NCI-H1694 (cell line): ENCODE measurements around the gene HSD17B3.
A peak's percentile ranks its signal among the peaks of the same experiment; 100 is the strongest.
"Not testable (repeated sequence)": the region's sequence is repeated elsewhere in the genome, so short reads cannot be mapped to it uniquely, and the experiment has no call there.

ENCODE experiments used
- DNase-seq: peaks from one replicate; lab custom pipeline; 2025; lab: John Stamatoyannopoulos, UW

Gene HSD17B3

GRCh38 chr9:96236337-96236736 lies 65.6 kb downstream of the HSD17B3 start:
- DNase-seq = not testable (repeated sequence)

DNA sequence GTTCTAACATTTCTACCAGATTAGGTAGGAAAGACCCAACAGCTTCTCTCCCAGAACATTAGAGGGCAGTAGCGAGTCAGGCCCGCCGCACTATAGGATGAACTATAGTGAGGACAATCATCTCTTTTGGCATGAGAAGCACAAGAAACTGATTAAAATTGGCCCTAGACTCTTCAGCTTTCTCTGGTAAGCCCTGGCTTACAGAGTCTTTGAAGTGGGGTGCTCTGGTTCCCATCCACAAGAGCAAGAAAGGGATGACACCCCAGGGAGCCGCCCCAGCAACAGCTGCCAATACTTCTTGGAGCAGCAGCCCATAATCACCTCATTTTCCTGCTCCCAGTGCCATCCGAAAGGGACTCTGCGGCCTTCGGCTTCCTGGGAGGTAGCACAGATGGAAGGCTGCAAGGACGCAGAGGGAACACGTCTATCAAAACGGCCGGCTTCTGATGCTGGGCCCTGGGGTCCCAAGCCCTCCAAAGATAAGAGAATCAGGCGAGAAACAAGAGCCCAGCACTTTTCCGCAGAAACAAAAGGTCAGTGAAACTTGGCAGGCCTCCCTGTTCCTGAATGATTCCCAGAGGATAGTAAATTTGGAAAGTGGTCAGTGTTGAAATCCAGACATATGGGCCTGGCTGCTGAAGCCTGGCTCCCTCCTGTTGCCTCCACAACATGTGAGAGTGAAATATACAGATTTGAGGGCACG lies 69.3 kb downstream of the HSD17B3 start:
- peak; percentile 51 for DNase-seq

- DNase-seq = no peak
Measured at GRCh38 chr9:96232164-96232538, 69.8 kb downstream of the HSD17B3 start.

GRCh38 chr9:96230002-96230401 lies 72.0 kb downstream of the HSD17B3 start:
- DNase-seq = no peak

DNA sequence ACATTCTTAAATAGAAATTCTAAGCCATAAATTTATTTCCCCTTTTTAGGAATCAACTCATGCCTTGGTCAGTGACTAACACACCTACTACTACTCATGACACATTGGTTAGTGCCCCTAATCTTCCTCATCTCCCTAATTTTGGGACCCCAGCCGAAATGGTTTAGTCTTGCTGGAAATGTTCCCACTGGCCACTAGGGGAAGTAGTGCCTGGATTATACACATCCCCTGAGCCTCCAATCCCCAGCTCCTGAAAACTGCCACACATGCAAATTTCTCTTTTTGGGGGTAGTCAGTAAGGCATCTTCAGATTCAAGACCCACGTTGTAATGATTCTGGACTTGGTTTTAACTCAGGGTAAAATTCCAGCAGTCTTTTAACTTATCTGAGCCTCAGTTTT lies 79.8 kb downstream of the HSD17B3 start:
- DNase-seq = no peak

DNA sequence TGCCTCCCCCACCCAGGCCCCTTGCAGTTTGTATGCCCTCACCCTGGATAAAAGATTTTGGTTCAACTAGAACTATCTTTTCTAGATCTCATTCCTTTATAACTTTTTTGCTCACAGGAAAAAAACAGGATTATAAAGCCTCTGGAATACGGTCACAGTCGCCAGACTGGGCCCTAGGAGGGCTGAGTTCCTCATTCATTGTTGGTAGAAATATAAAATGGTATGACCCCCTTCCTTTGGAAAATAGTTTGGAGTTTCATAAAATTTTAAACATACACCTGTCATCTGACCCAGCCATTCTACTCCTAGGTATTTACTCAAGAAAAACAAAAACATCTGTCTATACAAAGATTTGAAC lies 82.1 kb downstream of the HSD17B3 start:
- no peak for DNase-seq

GRCh38 chr9:96219026-96219899 lies 82.7 kb downstream of the HSD17B3 start:
- DNase-seq = no peak

DNA sequence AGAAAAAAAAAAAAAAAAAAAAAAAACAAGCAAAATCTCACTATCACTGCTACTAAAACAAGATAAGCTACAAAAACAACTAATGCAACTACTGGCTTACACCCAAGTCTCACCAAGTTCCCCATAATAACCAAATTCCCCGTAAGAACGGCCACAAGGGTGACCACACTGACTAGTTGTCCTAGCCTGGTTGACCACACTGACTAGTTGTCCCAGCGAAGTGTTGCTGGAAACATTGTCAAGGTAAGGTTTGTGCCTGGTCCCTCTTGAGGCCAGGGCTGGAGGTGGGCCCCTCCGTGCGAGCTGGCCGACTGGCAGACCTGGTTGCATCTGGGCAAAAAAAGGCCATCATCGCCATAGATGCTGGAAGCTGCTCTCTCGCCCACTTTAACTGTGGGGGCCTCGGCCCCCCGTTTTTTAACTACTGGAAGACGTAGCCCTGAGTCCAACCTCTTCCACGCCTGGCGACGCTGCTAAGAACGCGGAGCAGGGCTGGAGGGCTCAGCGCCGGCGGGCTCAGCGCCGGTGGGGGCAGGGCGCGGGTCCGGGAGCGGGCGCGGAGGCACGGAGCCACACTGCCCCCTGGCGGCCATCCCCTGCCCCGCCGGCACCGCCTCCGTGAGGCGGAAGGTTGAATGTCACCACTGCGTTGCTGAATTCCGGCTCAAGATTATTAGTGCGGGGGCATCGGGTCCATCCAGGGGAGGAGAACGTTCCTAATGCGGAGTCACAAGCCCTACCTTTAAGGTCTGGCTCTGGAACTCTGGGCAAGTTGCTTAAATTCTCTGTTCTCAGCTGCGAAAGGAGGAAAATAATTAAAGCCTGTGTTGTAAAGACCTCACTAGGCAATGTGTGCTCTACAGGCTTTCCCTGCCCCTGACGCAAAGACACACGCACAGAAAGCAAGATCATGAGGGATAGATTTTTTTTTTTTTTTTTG lies 84.0 kb downstream of the HSD17B3 start:
- peak; percentile 23 for DNase-seq

- DNase-seq = no peak
Measured at GRCh38 chr9:96217294-96217707, 84.7 kb downstream of the HSD17B3 start.

GRCh38 chr9:96216583-96216982 lies 85.4 kb downstream of the HSD17B3 start:
- DNase-seq = no peak

GRCh38 chr9:96215841-96216240 lies 86.1 kb downstream of the HSD17B3 start:
- DNase-seq = no peak

DNA sequence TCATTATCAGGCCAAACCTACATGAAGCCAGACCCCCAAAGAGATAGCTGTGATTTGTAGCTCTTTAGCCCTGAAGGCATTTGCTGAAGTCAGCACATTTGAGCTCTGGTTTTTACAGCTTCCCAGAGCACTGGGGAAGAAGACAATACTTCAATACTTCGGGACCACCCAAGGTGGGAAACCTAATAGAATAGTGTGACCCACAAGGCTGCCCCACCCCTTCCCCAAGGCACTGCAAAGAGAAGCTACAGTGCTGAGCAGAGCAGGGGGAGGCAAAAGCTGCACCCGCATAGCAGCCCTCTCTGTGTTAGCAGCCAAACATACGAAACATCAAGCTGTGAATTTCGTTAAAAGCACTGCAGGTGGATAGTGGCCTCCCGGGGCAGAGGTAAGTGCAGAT lies 87.3 kb downstream of the HSD17B3 start:
- DNase-seq = no peak

DNA sequence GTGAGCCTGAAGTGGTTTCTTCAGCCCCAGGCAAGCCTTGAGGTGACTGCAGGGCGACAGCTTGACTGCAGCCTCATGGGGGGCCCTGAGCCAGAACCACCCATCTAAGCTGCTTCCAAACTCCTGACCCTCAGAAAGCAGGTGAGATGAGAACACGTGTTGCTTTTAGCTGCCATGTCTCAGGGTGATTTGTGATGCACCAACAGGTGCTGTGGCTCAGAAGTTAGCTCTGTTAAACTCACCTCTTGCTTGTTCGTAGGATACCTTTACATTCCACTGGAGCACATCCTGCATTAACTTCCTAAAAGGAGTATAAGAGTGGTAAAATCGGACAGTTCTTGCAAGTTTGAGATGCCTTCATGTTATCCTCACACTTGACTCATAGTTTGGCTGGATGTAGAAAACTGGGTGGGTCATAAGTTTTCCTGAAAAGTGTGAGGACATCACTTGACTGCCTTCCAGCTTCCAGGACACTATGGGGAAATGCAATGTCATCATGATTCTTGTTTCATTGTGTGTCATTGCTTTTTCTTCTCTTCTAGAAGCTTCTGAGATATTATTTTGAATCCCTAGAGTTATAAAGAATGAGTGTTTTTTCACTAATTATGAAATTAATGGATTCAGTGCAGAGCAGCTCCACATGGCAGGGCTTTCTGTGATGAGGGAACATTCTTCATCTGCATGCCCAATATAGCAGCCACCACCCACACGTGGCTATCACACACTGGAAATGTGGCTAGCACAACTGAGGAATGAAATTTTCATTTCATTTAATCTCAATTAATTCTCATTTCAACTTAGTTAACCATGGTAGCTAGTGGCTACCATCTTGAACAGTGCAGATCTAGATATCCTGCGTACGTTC lies 92.3 kb downstream of the HSD17B3 start:
- DNase-seq = no peak

- no peak for DNase-seq
Measured at GRCh38 chr9:96206156-96206751, 95.7 kb downstream of the HSD17B3 start.

GRCh38 chr9:96204853-96205252 lies 97.1 kb downstream of the HSD17B3 start:
- no peak for DNase-seq

- peak; percentile 82 for DNase-seq
Measured at GRCh38 chr9:96203867-96204501, 98.0 kb downstream of the HSD17B3 start.

GRCh38 chr9:96202971-96203780 lies 98.8 kb downstream of the HSD17B3 start:
- DNase-seq = no peak

DNA sequence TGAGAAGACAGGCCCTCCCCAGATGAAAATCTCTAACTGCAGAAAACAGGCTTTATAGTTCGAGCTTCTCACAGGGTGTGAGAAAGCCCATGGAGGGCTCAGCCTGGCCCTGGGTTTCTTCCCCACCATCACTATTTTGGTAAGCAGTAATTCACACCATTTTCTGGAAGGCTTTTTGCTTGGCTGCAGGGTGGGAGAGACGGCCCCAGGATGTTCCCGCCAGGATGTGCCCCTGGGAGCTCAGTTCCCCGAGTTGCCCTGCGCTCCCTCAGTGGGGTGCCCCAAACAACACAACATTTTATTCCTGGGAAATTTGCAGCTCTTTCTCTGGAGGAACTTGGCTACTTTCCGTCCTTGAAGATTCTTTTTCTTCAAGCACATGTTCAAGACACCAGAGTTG lies 100.8 kb downstream of the HSD17B3 start:
- DNase-seq = no peak

- no peak for DNase-seq
Measured at GRCh38 chr9:96199006-96199405, 103.0 kb downstream of the HSD17B3 start.

DNA sequence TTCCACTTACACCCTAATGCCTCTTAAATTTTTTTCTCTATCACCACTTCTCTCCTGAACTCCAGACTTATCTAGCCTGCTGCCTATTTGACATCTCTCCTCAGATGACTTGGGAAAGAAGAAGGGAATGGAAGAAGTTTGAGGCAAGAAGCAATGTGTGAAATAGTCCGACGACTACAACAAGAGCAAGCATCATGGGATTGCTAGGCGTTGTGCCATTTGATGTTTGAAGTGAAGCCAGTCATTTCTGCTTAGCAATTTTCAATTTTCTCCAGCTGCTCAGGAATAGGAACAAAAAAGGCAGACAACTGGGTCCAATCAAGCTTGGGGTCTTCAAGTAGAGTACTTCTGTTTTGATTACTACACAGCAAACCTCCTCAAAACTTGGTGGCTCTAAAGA lies 106.4 kb downstream of the HSD17B3 start:
- no peak for DNase-seq
